PC-9 (cell line): ENCODE results near the gene RPS6KA3.

Source experiments
- EZH2 ChIP-seq: fragments of 200-600 bp; sonication (generic); IDR thresholded peaks from 2 replicates; pipeline ENCODE4 v1.8.0; 2017; ENCODE audit warnings: antibody characterized with exemption, low read depth
- TF ChIP-seq, protein P1 (sequence below): fragments of 200-600 bp; sonication (generic); conservative IDR thresholded peaks from 2 replicates; pipeline ENCODE4 v1.6.1; 2017; ENCODE audit warnings: mixed run types, antibody characterized with exemption, mild to moderate bottlenecking, moderate library complexity

DNA sequence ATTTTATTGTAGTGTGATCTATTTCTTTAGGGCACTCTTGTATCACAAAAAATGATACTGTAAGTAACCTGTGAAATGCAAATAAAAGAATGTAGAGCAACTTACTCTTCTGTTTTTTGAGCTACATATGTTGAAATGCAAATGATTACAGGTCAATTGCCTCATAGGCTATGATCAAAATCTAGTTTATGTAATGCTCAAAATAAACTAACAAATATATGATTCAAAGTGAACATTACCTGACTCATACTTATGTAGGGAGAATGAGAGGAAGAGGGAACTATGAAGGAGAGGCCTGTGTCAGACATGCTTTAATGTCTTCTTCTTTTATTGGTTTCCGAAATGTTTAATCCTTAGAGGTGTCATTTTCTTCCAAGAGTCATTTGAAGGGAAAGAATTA lies 5.0 kb upstream of the RPS6KA3 start:
- TF ChIP-seq, protein P1, sequence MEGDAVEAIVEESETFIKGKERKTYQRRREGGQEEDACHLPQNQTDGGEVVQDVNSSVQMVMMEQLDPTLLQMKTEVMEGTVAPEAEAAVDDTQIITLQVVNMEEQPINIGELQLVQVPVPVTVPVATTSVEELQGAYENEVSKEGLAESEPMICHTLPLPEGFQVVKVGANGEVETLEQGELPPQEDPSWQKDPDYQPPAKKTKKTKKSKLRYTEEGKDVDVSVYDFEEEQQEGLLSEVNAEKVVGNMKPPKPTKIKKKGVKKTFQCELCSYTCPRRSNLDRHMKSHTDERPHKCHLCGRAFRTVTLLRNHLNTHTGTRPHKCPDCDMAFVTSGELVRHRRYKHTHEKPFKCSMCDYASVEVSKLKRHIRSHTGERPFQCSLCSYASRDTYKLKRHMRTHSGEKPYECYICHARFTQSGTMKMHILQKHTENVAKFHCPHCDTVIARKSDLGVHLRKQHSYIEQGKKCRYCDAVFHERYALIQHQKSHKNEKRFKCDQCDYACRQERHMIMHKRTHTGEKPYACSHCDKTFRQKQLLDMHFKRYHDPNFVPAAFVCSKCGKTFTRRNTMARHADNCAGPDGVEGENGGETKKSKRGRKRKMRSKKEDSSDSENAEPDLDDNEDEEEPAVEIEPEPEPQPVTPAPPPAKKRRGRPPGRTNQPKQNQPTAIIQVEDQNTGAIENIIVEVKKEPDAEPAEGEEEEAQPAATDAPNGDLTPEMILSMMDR, result no peak
- TF ChIP-seq EZH2, result no peak
